C4-2B (cell line): ENCODE data around the gene ERC2.

ENCODE experiments used
- H3K27ac ChIP-seq: fragments of 450-650 bp; 2 replicates; pipeline ENCODE4 v1.5.1; 2017
- ZFX ChIP-seq: fragments of 450-650 bp; IDR thresholded peaks from 2 replicates; pipeline ENCODE4 v1.6.1; 2017
- TF ChIP-seq, protein P1 (sequence below): fragments of 450-650 bp; conservative IDR thresholded peaks from 2 replicates; pipeline ENCODE4 v1.5.1; 2017; ENCODE audit warnings: mild to moderate bottlenecking

Gene ERC2

DNA sequence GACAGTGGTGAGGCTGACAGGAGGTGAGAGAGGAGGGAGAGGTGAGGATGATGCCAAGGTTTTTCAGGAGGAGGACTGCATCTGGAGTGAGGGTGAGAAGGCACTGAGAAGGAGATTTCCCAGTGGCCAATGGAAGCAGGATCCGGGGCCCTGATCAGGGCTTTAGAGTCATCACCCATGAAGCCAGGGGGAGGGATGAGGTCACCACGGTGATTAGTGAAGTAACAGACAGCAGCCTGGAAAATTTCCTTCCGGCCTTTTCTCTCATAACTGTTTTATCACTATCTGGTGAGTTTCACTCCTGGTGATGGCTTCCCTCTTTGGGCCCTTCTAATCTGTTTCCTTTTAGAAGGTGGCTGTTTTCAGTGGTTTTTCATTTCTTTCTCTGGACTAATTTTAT is 900.7 kb downstream of the ERC2 start:
- no peak overlapping the region for H3K27ac ChIP-seq
- TF ChIP-seq ZFX: no peak
- TF ChIP-seq, protein P1, sequence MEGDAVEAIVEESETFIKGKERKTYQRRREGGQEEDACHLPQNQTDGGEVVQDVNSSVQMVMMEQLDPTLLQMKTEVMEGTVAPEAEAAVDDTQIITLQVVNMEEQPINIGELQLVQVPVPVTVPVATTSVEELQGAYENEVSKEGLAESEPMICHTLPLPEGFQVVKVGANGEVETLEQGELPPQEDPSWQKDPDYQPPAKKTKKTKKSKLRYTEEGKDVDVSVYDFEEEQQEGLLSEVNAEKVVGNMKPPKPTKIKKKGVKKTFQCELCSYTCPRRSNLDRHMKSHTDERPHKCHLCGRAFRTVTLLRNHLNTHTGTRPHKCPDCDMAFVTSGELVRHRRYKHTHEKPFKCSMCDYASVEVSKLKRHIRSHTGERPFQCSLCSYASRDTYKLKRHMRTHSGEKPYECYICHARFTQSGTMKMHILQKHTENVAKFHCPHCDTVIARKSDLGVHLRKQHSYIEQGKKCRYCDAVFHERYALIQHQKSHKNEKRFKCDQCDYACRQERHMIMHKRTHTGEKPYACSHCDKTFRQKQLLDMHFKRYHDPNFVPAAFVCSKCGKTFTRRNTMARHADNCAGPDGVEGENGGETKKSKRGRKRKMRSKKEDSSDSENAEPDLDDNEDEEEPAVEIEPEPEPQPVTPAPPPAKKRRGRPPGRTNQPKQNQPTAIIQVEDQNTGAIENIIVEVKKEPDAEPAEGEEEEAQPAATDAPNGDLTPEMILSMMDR: no peak

DNA sequence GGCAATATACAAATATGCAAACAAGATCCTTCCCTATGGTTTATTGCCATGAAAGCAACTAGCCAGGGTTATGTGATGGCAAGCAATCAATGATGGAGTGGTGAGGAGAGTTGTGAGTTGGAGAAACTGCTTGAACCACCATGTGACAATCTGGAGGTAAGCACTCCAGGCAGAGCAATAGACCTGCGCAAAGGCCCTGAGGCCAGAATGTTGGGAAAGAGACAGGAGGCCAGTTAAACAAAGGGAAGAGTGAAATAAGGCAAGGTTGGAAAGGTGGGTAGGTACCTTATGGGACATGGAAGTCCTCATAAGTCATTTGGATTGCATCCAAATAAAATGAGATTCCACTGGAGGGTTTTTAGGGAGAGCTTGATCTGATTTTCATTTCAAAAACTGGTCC is 901.1 kb downstream of the ERC2 start:
- TF ChIP-seq, protein P1: no peak
- TF ChIP-seq ZFX: no peak
- H3K27ac ChIP-seq: no peak overlapping the region

DNA sequence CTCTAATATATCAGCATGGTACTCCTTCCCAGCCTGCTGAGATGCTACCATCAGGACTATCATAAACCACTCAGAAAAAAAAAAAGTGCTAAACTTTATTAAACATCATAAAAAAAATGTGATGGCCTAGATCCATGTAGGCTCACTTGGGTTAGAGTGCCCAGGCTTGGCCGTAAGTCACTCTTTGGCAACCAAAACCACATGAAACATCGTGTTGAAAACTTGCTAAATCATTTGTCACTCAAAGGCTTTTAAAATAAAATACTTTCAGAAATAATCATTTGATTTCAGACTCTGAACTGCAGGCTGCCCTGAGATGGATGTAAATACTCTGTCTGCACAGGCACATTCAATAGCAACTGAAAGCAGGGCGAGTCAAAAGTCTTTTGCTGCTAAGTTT is 902.7 kb downstream of the ERC2 start:
- no peak for TF ChIP-seq ZFX
- TF ChIP-seq, protein P1: no peak
- H3K27ac ChIP-seq: no peak overlapping the region

DNA sequence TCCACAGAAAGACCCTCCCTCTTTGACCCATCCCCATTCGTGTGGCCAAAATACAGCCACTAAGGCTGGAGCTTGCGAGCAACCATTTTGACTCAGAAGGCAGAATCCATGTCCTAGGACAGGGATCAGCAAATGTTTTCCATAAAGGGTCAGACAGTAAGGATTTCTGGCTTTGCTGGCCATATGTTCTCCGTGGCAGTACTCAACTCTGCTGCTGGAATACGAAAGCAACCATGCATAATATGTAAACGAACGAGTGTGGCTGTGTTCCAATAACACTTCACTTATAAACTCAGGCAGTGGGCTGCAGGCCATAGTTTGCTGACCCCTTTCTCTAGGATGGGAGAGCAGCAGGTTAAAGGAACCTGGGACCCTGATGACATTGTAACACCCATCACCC is 903.5 kb downstream of the ERC2 start:
- TF ChIP-seq ZFX: no peak
- TF ChIP-seq, protein P1: no peak
- no peak overlapping the region for H3K27ac ChIP-seq

DNA sequence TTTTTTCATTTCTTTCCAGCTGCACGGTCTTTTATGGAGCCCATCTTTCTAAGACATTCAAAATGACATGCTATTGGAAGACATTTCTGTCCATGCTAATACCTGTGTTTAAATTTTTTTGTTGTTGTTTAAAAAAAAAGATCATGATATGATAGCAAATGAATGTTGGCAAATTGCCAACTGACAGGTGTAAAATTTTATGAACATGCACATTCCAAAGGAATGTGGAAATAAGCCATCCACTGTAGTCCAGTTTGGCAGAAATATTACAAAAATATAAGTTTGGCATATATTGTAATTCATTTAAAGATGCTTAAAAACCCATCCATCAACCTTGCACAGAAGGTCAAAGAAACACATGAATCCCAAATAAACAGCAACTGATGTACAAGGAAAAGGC is 905.6 kb downstream of the ERC2 start:
- no peak overlapping the region for H3K27ac ChIP-seq
- TF ChIP-seq, protein P1: no peak
- no peak for TF ChIP-seq ZFX

DNA sequence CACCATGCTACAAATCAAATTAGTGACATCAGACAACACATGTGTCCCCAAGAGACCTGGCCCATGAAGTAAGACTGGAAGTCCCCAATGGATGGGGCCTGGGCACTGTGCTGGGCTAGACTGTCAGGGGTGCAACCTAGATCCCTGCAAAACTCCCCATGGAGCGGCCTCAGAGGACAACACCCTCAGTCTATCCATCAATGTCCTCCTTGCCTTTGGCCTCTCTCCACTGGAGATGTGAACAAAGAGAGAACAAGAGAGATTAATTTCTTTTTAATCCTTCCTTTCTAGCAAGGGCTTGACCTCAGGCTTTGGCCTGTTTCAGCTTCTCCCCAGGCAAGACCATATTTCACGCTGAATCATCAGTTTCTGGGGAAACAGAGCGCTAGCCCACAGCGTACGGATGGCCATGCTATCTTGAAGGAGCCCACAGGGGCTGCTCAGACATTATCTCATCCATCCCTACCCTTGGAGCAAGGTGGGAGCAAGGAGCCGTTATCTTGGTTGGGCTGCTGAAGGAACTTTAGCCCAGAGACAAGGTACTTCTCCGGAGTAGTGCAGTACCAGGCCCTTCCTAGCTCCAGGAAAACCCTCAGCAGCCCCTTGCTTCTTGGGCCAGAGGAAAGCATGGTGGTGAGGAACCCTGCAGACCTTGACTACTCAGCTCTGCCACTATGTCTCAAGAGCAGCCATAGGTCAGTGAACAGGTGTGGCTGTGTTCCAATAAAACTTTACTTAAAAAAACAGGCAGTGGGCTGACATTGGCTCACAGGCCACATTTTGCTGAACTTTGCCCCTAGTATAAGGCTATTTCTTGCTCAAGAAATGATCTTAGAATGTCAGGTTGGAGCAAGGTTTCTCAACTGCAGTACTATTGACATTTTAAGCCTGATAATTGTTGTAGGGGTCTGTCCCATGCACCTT is 908.5 kb downstream of the ERC2 start:
- no peak overlapping the region for H3K27ac ChIP-seq
- TF ChIP-seq, protein P1: no peak
- no peak for TF ChIP-seq ZFX

DNA sequence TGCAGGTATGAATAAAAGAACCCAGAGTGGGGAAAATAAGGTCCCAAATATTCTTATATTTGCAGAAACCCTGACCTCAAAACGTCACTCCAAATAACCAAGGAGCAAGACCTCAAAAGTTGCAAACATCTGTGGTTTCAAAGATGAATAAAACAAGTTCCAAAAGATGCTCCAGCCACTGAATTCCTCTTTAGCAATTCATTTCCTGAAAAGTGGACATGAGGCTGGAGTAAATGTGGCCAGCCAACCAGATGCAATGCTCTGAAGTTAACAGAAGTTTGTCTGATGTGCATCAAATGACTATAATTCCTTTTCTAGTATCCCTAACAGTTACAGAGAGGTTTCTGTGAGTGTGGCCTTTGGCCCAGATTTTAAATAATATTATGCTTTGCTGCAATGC is 910.0 kb downstream of the ERC2 start:
- no peak overlapping the region for H3K27ac ChIP-seq
- no peak for TF ChIP-seq ZFX
- TF ChIP-seq, protein P1: no peak
